Activated CD4-positive, alpha-beta memory T cell treated with anti-CD3 and anti-CD28 coated beads for 36 hours (primary cell): Measurements from ENCODE around the gene CNPY1. TPM values are rescaled to one million over a fixed set of nuclear protein-coding genes. Genes with fewer than 3 reads are reported as not detected.

Experiments used
- CTCF ChIA-PET: fragments of 350-600 bp; sonication (Branson Sonifier 250); formaldehyde crosslinking; loops from one replicate; lab custom pipeline; 2021; ENCODE audit warnings: antibody characterized with exemption, inconsistent platforms; lab: Charles Lee
- POLR2A ChIA-PET: fragments of 350-600 bp; sonication (Branson Sonifier 250); formaldehyde crosslinking; loops from one replicate; lab custom pipeline; 2021; ENCODE audit warnings: antibody characterized with exemption; lab: Charles Lee
- DNase-seq: peaks from one replicate; pipeline ENCODE4 v3.0.0-alpha.2; 2020
- H3K27ac Mint-ChIP-seq: one replicate; pipeline ENCODE4 v1.8.0; 2021; ENCODE audit warnings: mixed read lengths
- H3K27me3 Mint-ChIP-seq: one replicate; pipeline ENCODE4 v1.8.0; 2021; ENCODE audit warnings: mixed read lengths
- H3K36me3 Mint-ChIP-seq: one replicate; pipeline ENCODE4 v1.8.0; 2021; ENCODE audit warnings: mixed read lengths
- H3K4me1 Mint-ChIP-seq: one replicate; pipeline ENCODE4 v1.8.0; 2021; ENCODE audit warnings: low read depth, mixed read lengths
- H3K4me3 Mint-ChIP-seq: one replicate; pipeline ENCODE4 v1.8.0; 2021; ENCODE audit warnings: mild to moderate bottlenecking, mixed read lengths
- H3K9me3 Mint-ChIP-seq: one replicate; pipeline ENCODE4 v1.8.0; 2021; ENCODE audit warnings: mixed read lengths
- intact Hi-C: fragments of 100-400 bp; cut with micrococcal nuclease; formaldehyde crosslinking; loops from one replicate; pipeline ENCODE4 v1.15.1; 2023
- total RNA-seq, 2 experiments: library from RNA; stranded (reverse); gene quantifications; one replicate each; pipeline ENCODE4 v1.2.3, GENCODE V29; 2021

Gene CNPY1
- total RNA-seq, 2 experiments from 2014 or later = not detected

- DNase-seq = no peak
- H3K4me3 Mint-ChIP-seq = no peak overlapping the region
- peaks cover 44% of the 10 kb centered on the region for H3K27me3 Mint-ChIP-seq
- H3K9me3 Mint-ChIP-seq = peaks cover 5% of the 10 kb centered on the region
- ChIA-PET POLR2A (no interaction called here), CTCF (interaction anchor here (1.2 kb wide), 1 partner anchor 112 kb away, joined by 3 read pairs; no protein-coding TSS in a partner anchor)
- peaks cover 19% of the 10 kb centered on the region for H3K4me1 Mint-ChIP-seq
- H3K27ac Mint-ChIP-seq = no peak overlapping the region
- intact Hi-C loops = no loop called here
- H3K36me3 Mint-ChIP-seq = no peaks in the 10 kb centered on the region
These were observed 59.4 kb downstream of the CNPY1 start for GRCh38 chr7:155486783-155487508.

- CTCF ChIA-PET = no interaction called here
- H3K4me3 Mint-ChIP-seq = no peak overlapping the region
- intact Hi-C loops = no loop called here
- H3K27me3 Mint-ChIP-seq = peaks cover 44% of the 10 kb centered on the region
- H3K4me1 Mint-ChIP-seq = peaks cover 10% of the 10 kb centered on the region
- POLR2A ChIA-PET = no interaction called here
- no peak overlapping the region for H3K27ac Mint-ChIP-seq
- no peak for DNase-seq
- no peaks in the 10 kb centered on the region for H3K36me3 Mint-ChIP-seq
- H3K9me3 Mint-ChIP-seq = peaks cover 7% of the 10 kb centered on the region
These were observed 61.6 kb downstream of the CNPY1 start for GRCh38 chr7:155484483-155485399.

- Mint-ChIP-seq H3K9me3 (peaks cover 7% of the 10 kb centered on the region), H3K4me1 (peaks cover 10% of the 10 kb centered on the region), H3K27ac (no peak overlapping the region), H3K36me3 (no peaks in the 10 kb centered on the region), H3K27me3 (peaks cover 42% of the 10 kb centered on the region), H3K4me3 (no peak overlapping the region)
- no peak for DNase-seq
- intact Hi-C loops = no loop called here
- ChIA-PET CTCF (no interaction called here), POLR2A (no interaction called here)
These were observed 62.5 kb downstream of the CNPY1 start for GRCh38 chr7:155483868-155484325.

- Mint-ChIP-seq H3K9me3 (peaks cover 7% of the 10 kb centered on the region), H3K4me3 (peak overlapping the region; percentile 36), H3K36me3 (no peaks in the 10 kb centered on the region), H3K4me1 (peaks cover 10% of the 10 kb centered on the region), H3K27me3 (peaks cover 45% of the 10 kb centered on the region), H3K27ac (peak overlapping the region; percentile 30)
- no peak for DNase-seq
- CTCF ChIA-PET = no interaction called here
- POLR2A ChIA-PET = no interaction called here
- intact Hi-C loops = no loop called here
These were observed 63.1 kb downstream of the CNPY1 start for GRCh38 chr7:155483245-155483644.

- ChIA-PET POLR2A (interaction anchor here (0.6 kb wide), 1 partner anchor 12 kb away, joined by 3 read pairs; no protein-coding TSS in a partner anchor), CTCF (no interaction called here)
- H3K4me3 Mint-ChIP-seq = no peak overlapping the region
- peaks cover 7% of the 10 kb centered on the region for H3K9me3 Mint-ChIP-seq
- peaks cover 44% of the 10 kb centered on the region for H3K27me3 Mint-ChIP-seq
- intact Hi-C loops = no loop called here
- DNase-seq = peak; percentile 43
- H3K27ac Mint-ChIP-seq = no peak overlapping the region
- H3K4me1 Mint-ChIP-seq = peaks cover 13% of the 10 kb centered on the region
- H3K36me3 Mint-ChIP-seq = no peaks in the 10 kb centered on the region
These were observed 63.7 kb downstream of the CNPY1 start for GRCh38 chr7:155482511-155483183.

- ChIA-PET POLR2A (no interaction called here), CTCF (no interaction called here)
- H3K27ac Mint-ChIP-seq = no peak overlapping the region
- H3K27me3 Mint-ChIP-seq = peaks cover 45% of the 10 kb centered on the region
- no peak for DNase-seq
- H3K4me1 Mint-ChIP-seq = peaks cover 20% of the 10 kb centered on the region
- intact Hi-C loops = no loop called here
- H3K4me3 Mint-ChIP-seq = no peak overlapping the region
- no peaks in the 10 kb centered on the region for H3K36me3 Mint-ChIP-seq
- H3K9me3 Mint-ChIP-seq = peaks cover 7% of the 10 kb centered on the region
These were observed 64.6 kb downstream of the CNPY1 start for GRCh38 chr7:155481764-155482163.

- Mint-ChIP-seq H3K27me3 (peaks cover 69% of the 10 kb centered on the region), H3K9me3 (peaks cover 13% of the 10 kb centered on the region), H3K27ac (no peak overlapping the region), H3K4me3 (no peak overlapping the region), H3K36me3 (no peaks in the 10 kb centered on the region), H3K4me1 (peaks cover 14% of the 10 kb centered on the region)
- intact Hi-C loops = loop anchor here (10.0 kb wide), 1 partner anchor 257 kb away; no protein-coding TSS in a partner anchor
- CTCF ChIA-PET = interaction anchor here (0.7 to 1.4 kb wide), 2 partner anchors 98 to 121 kb away, joined by 3 to 4 read pairs; no protein-coding TSS in a partner anchor
- DNase-seq = peak; percentile 41
- POLR2A ChIA-PET = no interaction called here
These were observed 68.9 kb downstream of the CNPY1 start for GRCh38 chr7:155477476-155477875.

GRCh38 chr7:155471718-155472117 lies 74.6 kb downstream of the CNPY1 start:
- Mint-ChIP-seq H3K36me3 (no peaks in the 10 kb centered on the region), H3K4me3 (no peak overlapping the region), H3K27ac (no peak overlapping the region), H3K9me3 (peaks cover 6% of the 10 kb centered on the region), H3K4me1 (peaks cover 12% of the 10 kb centered on the region), H3K27me3 (peaks cover 83% of the 10 kb centered on the region)
- intact Hi-C loops = loop anchor here (10.0 kb wide), 1 partner anchor 263 kb away; no protein-coding TSS in a partner anchor
- ChIA-PET CTCF (interaction anchor here (1.2 to 1.9 kb wide), 2 partner anchors 92 to 100 kb away, joined by 3 to 4 read pairs; no protein-coding TSS in a partner anchor), POLR2A (interaction anchor here (1.2 kb wide), 1 partner anchor 173 kb away, joined by 3 read pairs; the partner anchor contains the start of gene RBM33)
- no peak for DNase-seq

- DNase-seq = no peak
- no peak overlapping the region for H3K27ac Mint-ChIP-seq
- peaks cover 81% of the 10 kb centered on the region for H3K27me3 Mint-ChIP-seq
- no peak overlapping the region for H3K4me3 Mint-ChIP-seq
- H3K9me3 Mint-ChIP-seq = peaks cover 4% of the 10 kb centered on the region
- H3K4me1 Mint-ChIP-seq = peaks cover 14% of the 10 kb centered on the region
- intact Hi-C loops = loop anchor here (10.0 kb wide), 1 partner anchor 264 kb away; no protein-coding TSS in a partner anchor
- H3K36me3 Mint-ChIP-seq = no peaks in the 10 kb centered on the region
- CTCF ChIA-PET = interaction anchor here (1.2 to 1.9 kb wide), 2 partner anchors 91 to 99 kb away, joined by 3 to 4 read pairs; no protein-coding TSS in a partner anchor
- POLR2A ChIA-PET = interaction anchor here (0.7 to 1.2 kb wide), 2 partner anchors 11 to 174 kb away, joined by 3 read pairs; partner anchors contain the start of gene RBM33
These were observed 75.4 kb downstream of the CNPY1 start for GRCh38 chr7:155470686-155471638.

- peaks cover 81% of the 10 kb centered on the region for H3K27me3 Mint-ChIP-seq
- POLR2A ChIA-PET = no interaction called here
- no peak overlapping the region for H3K27ac Mint-ChIP-seq
- DNase-seq = no peak
- CTCF ChIA-PET = no interaction called here
- no peaks in the 10 kb centered on the region for H3K36me3 Mint-ChIP-seq
- intact Hi-C loops = loop anchor here (10.0 kb wide), 1 partner anchor 265 kb away; no protein-coding TSS in a partner anchor
- H3K4me1 Mint-ChIP-seq = peaks cover 16% of the 10 kb centered on the region
- no peaks in the 10 kb centered on the region for H3K9me3 Mint-ChIP-seq
- no peak overlapping the region for H3K4me3 Mint-ChIP-seq
These were observed 76.2 kb downstream of the CNPY1 start for GRCh38 chr7:155470186-155470487.
